ENCODE measurements around the gene LPA. TPM values are rescaled to one million over a fixed set of nuclear protein-coding genes. Genes with fewer than 3 reads are reported as not detected.
"Not testable (repeated sequence)": the region's sequence is repeated elsewhere in the genome, so short reads cannot be mapped to it uniquely, and the experiment has no call there.

Gene LPA
- total RNA-seq (1 to 10 TPM in 5 of 6 donors, under 1 TPM in 1; 0.51 to 2.1 (median 1.6) TPM), polyA plus RNA-seq (under 1 TPM; 0.07 to 0.15 TPM)

DNA sequence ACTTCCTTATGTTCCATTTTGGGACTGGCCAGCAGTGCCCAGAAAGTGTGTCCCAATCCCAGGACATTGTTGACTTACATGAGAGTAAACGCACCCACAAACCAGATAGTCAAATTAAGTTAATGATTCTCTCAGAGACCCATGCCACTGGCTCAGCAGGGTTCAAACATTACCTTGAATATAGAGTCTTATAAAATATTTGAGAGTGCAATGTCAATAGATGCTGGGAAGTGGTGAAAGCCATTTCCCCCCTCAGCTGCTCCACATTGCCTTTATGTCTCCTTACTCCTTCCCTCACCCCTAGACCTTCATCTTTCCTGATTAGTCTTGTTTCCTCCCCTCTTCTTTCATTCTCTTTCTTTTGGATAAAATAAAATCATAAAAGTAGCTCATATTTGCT lies at the start of gene LPA:
LPA (minus strand) TSS at position 78 of the 400 bp plus-strand sequence; CDS start at position 17, 61 bp downstream.
- H3K4me3 ChIP-seq; H3K27ac ChIP-seq; H3K27me3 ChIP-seq; intact Hi-C loops (cut with DNase I); DNase-seq; H3K4me1 ChIP-seq; H3K36me3 ChIP-seq; FAIRE-seq; H3K9me3 ChIP-seq: not testable (repeated sequence)
- peak in 2 of 4 donors; percentile 38 to 48 for ATAC-seq
- WGBS, 2 donors, result 0 to 13% methylated on average over 1 of the region's 1 CpG

DNA sequence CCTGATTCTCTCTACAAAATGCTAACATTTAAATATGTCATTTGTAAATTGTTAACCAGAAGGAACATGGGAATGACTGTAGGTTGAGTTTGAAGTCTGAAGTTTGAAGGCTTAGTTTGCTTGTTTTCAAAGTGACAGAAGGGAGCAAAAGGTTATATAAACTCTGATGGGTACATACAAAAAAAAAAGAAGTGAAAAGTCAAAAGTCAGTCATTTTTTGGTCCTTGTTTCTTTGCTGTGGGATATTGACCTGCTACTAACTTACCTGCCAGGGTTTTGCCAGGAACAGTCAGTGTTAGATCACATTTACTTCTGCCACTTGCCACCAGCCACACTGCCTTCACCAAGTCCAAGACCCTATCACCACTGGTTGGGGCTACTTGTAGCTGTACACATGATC lies 44.9 kb upstream of the LPA start:
- H3K36me3 ChIP-seq; H3K4me3 ChIP-seq; H3K27ac ChIP-seq; ATAC-seq; H3K27me3 ChIP-seq; DNase-seq; H3K9me3 ChIP-seq; intact Hi-C loops (cut with DNase I); H3K4me1 ChIP-seq: not testable (repeated sequence)
- FAIRE-seq, result peak; percentile 70

- H3K4me3 ChIP-seq, result not testable (repeated sequence)
Observed at GRCh38 chr6:160704688-160705087, 40.6 kb upstream of the LPA start.

DNA sequence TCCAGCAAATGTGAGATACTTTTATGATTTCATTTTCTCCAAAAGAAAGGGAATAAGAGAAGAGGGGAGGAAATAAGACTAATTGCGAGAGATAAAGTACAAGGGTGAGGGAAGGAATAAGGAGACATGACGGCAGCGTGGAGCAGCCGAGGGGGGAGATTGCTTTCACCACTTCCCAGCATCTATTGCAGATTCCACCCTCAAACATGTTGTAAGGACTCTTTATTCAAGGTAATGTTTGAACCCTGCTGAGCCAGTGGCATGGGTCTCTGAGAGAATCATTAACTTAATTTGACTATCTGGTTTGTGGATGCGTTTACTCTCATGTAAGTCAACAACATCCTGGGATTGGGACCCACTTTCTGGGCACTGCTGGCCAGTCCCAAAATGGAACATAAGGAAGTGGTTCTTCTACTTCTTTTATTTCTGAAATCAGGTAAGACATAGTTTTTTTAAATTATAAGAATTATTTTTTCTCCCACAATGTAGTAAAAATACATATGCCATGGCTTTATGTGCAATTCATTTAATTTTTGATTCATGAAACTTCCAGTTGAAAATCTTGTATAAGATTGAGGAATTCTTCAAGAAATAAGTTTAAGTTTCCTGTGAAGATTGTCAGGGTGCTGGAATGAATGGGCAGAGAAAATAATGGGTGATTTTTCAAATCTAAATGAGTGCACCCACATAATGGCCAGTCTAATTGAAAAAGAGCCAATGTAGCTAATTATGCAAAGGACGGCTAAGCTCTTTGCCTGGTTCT lies 38.0 kb upstream of the LPA start, which contains the start of gene PLG:
PLG (plus strand) TSS at position 327 of the 763 bp plus-strand sequence; CDS start at position 388, 61 bp downstream.
- intact Hi-C loops (cut with DNase I); DNase-seq; FAIRE-seq; H3K27ac ChIP-seq; ATAC-seq; H3K27me3 ChIP-seq; H3K4me3 ChIP-seq; H3K9me3 ChIP-seq; H3K36me3 ChIP-seq; H3K4me1 ChIP-seq: not testable (repeated sequence)
- 49 to 50% methylated on average over 6 of the region's 6 CpGs for WGBS, 2 donors

More at GRCh38 chr6:160704688-160705087, 40.6 kb upstream of the LPA start:
- DNase-seq; ATAC-seq; FAIRE-seq; H3K9me3 ChIP-seq; H3K27ac ChIP-seq; intact Hi-C loops (cut with DNase I); H3K27me3 ChIP-seq; H3K36me3 ChIP-seq; H3K4me1 ChIP-seq: not testable (repeated sequence)
- 72 to 78% methylated on average over 7 of the region's 7 CpGs for WGBS, 2 donors

GRCh38 chr6:160697826-160698225 lies 33.8 kb upstream of the LPA start:
- FAIRE-seq (no peak), ATAC-seq (no peak), DNase-seq (no peak)
- Histone ChIP-seq H3K27me3 (no peaks in the 10 kb centered on the region), H3K27ac (no peak overlapping the region), H3K36me3 (no peaks in the 10 kb centered on the region), H3K4me3 (no peak overlapping the region), H3K4me1 (no peaks in the 10 kb centered on the region), H3K9me3 (no peaks in the 10 kb centered on the region)
- TF ChIP-seq, protein P1, sequence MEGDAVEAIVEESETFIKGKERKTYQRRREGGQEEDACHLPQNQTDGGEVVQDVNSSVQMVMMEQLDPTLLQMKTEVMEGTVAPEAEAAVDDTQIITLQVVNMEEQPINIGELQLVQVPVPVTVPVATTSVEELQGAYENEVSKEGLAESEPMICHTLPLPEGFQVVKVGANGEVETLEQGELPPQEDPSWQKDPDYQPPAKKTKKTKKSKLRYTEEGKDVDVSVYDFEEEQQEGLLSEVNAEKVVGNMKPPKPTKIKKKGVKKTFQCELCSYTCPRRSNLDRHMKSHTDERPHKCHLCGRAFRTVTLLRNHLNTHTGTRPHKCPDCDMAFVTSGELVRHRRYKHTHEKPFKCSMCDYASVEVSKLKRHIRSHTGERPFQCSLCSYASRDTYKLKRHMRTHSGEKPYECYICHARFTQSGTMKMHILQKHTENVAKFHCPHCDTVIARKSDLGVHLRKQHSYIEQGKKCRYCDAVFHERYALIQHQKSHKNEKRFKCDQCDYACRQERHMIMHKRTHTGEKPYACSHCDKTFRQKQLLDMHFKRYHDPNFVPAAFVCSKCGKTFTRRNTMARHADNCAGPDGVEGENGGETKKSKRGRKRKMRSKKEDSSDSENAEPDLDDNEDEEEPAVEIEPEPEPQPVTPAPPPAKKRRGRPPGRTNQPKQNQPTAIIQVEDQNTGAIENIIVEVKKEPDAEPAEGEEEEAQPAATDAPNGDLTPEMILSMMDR (IDR thresholded peaks at IDR 0.05), result no peak
- WGBS, 2 donors, result 28 to 35% methylated on average over 6 of the region's 6 CpGs
- intact Hi-C loops (cut with DNase I), result no loop called here

- DNase-seq (peak in 4 of 6 donors; percentile 34 to 50 (median 46)), ATAC-seq (peak; percentile 34 to 93 (median 88))
- H3K4me3 ChIP-seq; H3K27me3 ChIP-seq; H3K4me1 ChIP-seq; H3K9me3 ChIP-seq; FAIRE-seq; intact Hi-C loops (cut with DNase I); H3K27ac ChIP-seq; H3K36me3 ChIP-seq: not testable (repeated sequence)
- 14 to 20% methylated on average over 3 of the region's 3 CpGs for WGBS, 2 donors
Observed at GRCh38 chr6:160696884-160697283, 32.8 kb upstream of the LPA start.

GRCh38 chr6:160695622-160696021 lies 31.5 kb upstream of the LPA start:
- intact Hi-C loops (cut with DNase I); H3K27me3 ChIP-seq; H3K4me3 ChIP-seq; H3K36me3 ChIP-seq; H3K4me1 ChIP-seq; H3K9me3 ChIP-seq; FAIRE-seq; DNase-seq; H3K27ac ChIP-seq; ATAC-seq: not testable (repeated sequence)
- 82 to 88% methylated on average over 2 of the region's 2 CpGs for WGBS, 2 donors

DNA sequence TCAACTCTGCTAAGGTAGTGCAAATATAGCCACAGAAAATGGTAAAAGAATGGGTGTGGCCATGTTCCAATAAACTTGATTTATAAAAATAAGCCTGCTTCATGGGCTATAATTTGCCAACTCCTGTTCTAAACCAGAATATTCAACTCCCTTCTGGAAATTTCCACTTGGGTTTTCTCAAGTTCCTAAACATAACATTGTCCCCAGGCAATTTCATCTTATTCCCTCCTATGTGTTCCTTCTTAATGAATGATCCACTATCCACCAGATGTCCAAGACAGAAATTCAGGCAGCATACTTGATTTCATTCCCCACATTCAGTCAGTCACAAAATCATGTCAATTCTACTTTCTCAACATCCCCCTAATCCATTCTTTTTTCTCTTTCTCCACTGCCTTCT lies 30.9 kb upstream of the LPA start:
- H3K4me1 ChIP-seq; H3K27me3 ChIP-seq; DNase-seq; ATAC-seq; H3K9me3 ChIP-seq; H3K27ac ChIP-seq; intact Hi-C loops (cut with DNase I); H3K36me3 ChIP-seq; H3K4me3 ChIP-seq; FAIRE-seq: not testable (repeated sequence)

Measured in pancreas (tissue), 10 donors.